ENCODE measurements around the gene ARPC1B. TPM values are rescaled to one million over a fixed set of nuclear protein-coding genes. Genes with fewer than 3 reads are reported as not detected.

ARPC1B gene
- polyA plus RNA-seq, 1 of the 3 experiments (the other 2 are of a cell fraction), result 836 TPM

DNA sequence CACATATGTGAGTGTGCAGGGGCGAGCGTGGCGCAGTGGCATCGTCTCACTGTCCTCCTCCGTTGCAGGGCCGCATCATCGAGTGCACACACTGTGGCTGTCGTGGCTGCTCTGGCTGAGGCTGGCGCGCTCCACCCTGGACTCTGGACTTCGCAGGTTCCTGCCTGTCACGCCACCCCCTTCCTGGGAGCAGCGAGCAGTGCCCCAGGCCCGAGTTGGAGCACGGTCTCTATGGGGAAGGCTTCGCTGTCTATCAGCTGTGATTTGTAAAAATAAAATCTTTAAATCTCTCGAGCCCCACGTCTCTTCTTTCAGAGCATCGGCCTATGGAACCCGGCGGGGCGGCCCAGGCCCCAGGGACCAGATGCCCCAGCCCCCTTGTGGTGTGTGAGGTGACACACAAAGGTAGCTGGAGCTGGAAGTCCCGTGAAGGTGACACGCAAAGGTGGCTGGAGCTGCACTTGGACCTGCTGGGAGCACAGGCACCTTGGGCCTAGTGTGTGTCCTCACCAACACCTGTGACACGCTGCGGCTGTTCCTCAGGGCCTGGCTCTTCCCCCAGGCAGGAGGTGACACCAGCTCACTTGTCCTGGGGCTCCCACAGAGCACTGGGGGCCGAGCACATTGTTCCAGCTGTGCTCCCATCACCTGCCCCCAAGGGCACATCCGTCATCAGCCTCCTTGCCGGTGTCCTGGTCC lies 44.9 kb downstream of the ARPC1B start:
- DNase-seq, result no peak
- ChIA-PET POLR2A (interaction anchor here (1.0 to 2.0 kb wide), 2 partner anchors 10 to 11 kb away, joined by 3 to 10 read pairs; partner anchors contain the start of genes BUD31 and PDAP1), CTCF (interaction anchor here (0.9 to 1.0 kb wide), 2 partner anchors 11 to 62 kb away, joined by 3 read pairs; partner anchors contain the start of genes BUD31 and PDAP1)
- Histone ChIP-seq H3K9ac (no peak overlapping the region), H3K27me3 (ENCODE audit: insufficient read depth) (no peaks in the 10 kb centered on the region), H2AFZ (ENCODE audit: low read depth) (no peak overlapping the region), H3K9me3 (no peaks in the 10 kb centered on the region), H3K4me3 (ENCODE audit: low read depth in 2 of 2, low read length in 1 of 2) (no peak overlapping the region), H3K4me1 (ENCODE audit: control insufficient read depth in 1 of 2, insufficient read depth in 2 of 2, low read depth in 1 of 2, low read length in 1 of 2) (no peaks in the 10 kb centered on the region), H3K27ac (ENCODE audit: low read depth in 2 of 2, low read length in 1 of 2) (no peak overlapping the region), H3K79me2 (ENCODE audit: insufficient read depth) (peaks cover 21% of the 10 kb centered on the region; the same call in 1 of the 2 replicates), H3K4me2 (no peak overlapping the region), H4K20me1 (ENCODE audit: insufficient read depth) (peaks cover 5% of the 10 kb centered on the region; the same call in 1 of the 2 replicates), H3K36me3 (replicated peaks in 1 of 2; ENCODE audit: control insufficient read depth in 1 of 2, insufficient read depth in 2 of 2, low read length in 1 of 2) (peaks cover 64 to 68% of the 10 kb centered on the region in 2 experiments), H3F3A (replicated peaks; ENCODE audit: insufficient read depth) (peaks cover 25% of the 10 kb centered on the region), H3K9me2 (no peaks in the 10 kb centered on the region)
- 95% methylated on average over 28 of the region's 29 CpGs for WGBS (ENCODE audit: low lambda C conversion rate)
- TF ChIP-seq MXI1 (IDR thresholded peaks at IDR 0.05; ENCODE audit: low read depth, low read length) (no peak), SMC3 (IDR thresholded peaks at IDR 0.05; ENCODE audit: low read depth, low read length) (no peak), CTCF (IDR thresholded peaks at IDR 0.05) (no peak), TCF12 (IDR thresholded peaks at IDR 0.05) (no peak), POLR2AphosphoS5 (IDR thresholded peaks at IDR 0.05; ENCODE audit: low read depth, low read length) (no peak), GATA2 (CRISPR knock-in tag; IDR thresholded peaks at IDR 0.05) (no peak), TAF1 (IDR thresholded peaks at IDR 0.05; ENCODE audit: borderline replicate concordance, low read depth, low read length) (no peak), PBX3 (IDR thresholded peaks at IDR 0.05) (no peak), SIN3A (IDR thresholded peaks at IDR 0.05; ENCODE audit: borderline replicate concordance, low read depth, low read length) (no peak), GABPA (IDR thresholded peaks at IDR 0.05; ENCODE audit: low read depth) (no peak), RFX5 (IDR thresholded peaks at IDR 0.05; ENCODE audit: low read length) (no peak), TEAD4 (IDR thresholded peaks at IDR 0.05; ENCODE audit: borderline replicate concordance, insufficient read depth) (no peak)
- TF ChIP-seq, protein P1, sequence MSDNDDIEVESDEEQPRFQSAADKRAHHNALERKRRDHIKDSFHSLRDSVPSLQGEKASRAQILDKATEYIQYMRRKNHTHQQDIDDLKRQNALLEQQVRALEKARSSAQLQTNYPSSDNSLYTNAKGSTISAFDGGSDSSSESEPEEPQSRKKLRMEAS (IDR thresholded peaks at IDR 0.05; ENCODE audit: low read depth), result no peak

DNA sequence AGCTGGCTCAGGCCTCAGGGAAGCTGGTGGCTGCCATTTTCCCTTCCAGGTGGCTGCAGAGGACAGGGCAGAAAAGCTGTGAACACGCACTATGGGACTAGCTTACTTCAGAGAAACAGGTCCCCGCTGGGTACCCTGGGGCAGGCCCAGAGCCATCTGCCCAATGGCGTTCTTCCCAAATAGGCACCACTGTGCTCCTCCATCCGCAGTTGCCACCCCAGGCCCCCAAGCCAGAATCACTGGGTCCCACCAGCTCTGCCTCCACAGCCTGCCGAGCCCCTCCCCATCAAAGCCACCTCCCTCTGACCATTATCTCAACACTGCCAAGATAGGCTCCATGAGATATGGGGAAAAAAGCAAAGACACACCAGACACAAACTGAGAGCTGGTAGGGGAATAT lies 45.7 kb downstream of the ARPC1B start:
- no peaks in the 10 kb centered on the region for H3K27me3 ChIP-seq (ENCODE audit: insufficient read depth)
- POLR2A ChIA-PET, result interaction anchor here (0.7 to 2.0 kb wide), 2 partner anchors 9 to 11 kb away, joined by 3 to 10 read pairs; partner anchors contain the start of genes BUD31 and PDAP1
- no peaks in the 10 kb centered on the region for H3K9me3 ChIP-seq
- 98% methylated on average over 5 of the region's 5 CpGs for WGBS (ENCODE audit: low lambda C conversion rate)
- peaks cover 13% of the 10 kb centered on the region; the same call in 1 of the 2 replicates for H3K79me2 ChIP-seq (ENCODE audit: insufficient read depth)
- no peaks in the 10 kb centered on the region for H3K4me1 ChIP-seq (ENCODE audit: control insufficient read depth in 1 of 2, insufficient read depth in 2 of 2, low read depth in 1 of 2, low read length in 1 of 2)
- H3K4me2 ChIP-seq, result no peak overlapping the region
- CTCF ChIA-PET, result interaction anchor here (1.0 kb wide), 1 partner anchor 11 kb away, joined by 3 read pairs; the partner anchor contains the start of genes BUD31 and PDAP1
- H3K9me2 ChIP-seq, result no peaks in the 10 kb centered on the region
- DNase-seq, result no peak
- H3K4me3 ChIP-seq (ENCODE audit: low read depth in 2 of 2, low read length in 1 of 2), result no peak overlapping the region
- no peak overlapping the region for H3K27ac ChIP-seq (ENCODE audit: low read depth in 2 of 2, low read length in 1 of 2)
- H2AFZ ChIP-seq (ENCODE audit: low read depth), result no peak overlapping the region
- H4K20me1 ChIP-seq (ENCODE audit: insufficient read depth), result peaks cover 5% of the 10 kb centered on the region; the same call in 1 of the 2 replicates
- H3K9ac ChIP-seq, result no peak overlapping the region
- peaks cover 60 to 69% of the 10 kb centered on the region in 2 experiments for H3K36me3 ChIP-seq (replicated peaks in 1 of 2; ENCODE audit: control insufficient read depth in 1 of 2, insufficient read depth in 2 of 2, low read length in 1 of 2)
- peaks cover 17% of the 10 kb centered on the region for H3F3A ChIP-seq (replicated peaks; ENCODE audit: insufficient read depth)
- TF ChIP-seq TCF12 (IDR thresholded peaks at IDR 0.05), result no peak
- TF ChIP-seq RCOR1 (IDR thresholded peaks at IDR 0.05; ENCODE audit: low read length), result no peak
- no peak for TF ChIP-seq GABPA (IDR thresholded peaks at IDR 0.05; ENCODE audit: low read depth)
- TF ChIP-seq, protein P2, sequence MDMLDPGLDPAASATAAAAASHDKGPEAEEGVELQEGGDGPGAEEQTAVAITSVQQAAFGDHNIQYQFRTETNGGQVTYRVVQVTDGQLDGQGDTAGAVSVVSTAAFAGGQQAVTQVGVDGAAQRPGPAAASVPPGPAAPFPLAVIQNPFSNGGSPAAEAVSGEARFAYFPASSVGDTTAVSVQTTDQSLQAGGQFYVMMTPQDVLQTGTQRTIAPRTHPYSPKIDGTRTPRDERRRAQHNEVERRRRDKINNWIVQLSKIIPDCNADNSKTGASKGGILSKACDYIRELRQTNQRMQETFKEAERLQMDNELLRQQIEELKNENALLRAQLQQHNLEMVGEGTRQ (IDR thresholded peaks at IDR 0.05; ENCODE audit: borderline replicate concordance, low read depth, low read length), result no peak
- no peak for TF ChIP-seq GATA2 (CRISPR knock-in tag; IDR thresholded peaks at IDR 0.05)
- TF ChIP-seq IRF3 (IDR thresholded peaks at IDR 0.05; ENCODE audit: low read depth, low read length), result no peak
- TF ChIP-seq EP300 (IDR thresholded peaks at IDR 0.05; ENCODE audit: borderline replicate concordance in 1 of 2, low read depth in 1 of 2, low read length in 1 of 2), result no peak
- no peak for TF ChIP-seq PBX3 (IDR thresholded peaks at IDR 0.05)
- no peak for TF ChIP-seq TAF1 (IDR thresholded peaks at IDR 0.05; ENCODE audit: borderline replicate concordance, low read depth, low read length)
- TF ChIP-seq NRF1 (IDR thresholded peaks at IDR 0.05; ENCODE audit: low read depth, low read length), result no peak
- no peak for TF ChIP-seq MXI1 (IDR thresholded peaks at IDR 0.05; ENCODE audit: low read depth, low read length)
- TF ChIP-seq YY1 (IDR thresholded peaks at IDR 0.05; ENCODE audit: low read depth), result no peak

All from SK-N-SH (cell line).